CD4-positive, alpha-beta memory T cell (primary cell): ENCODE data around the gene SCNN1G. TPM values are rescaled to one million over a fixed set of nuclear protein-coding genes. Genes with fewer than 3 reads are reported as not detected.

ENCODE experiments used
- CTCF ChIA-PET: fragments of 350-600 bp; sonication (Branson Sonifier 250); formaldehyde crosslinking; loops from one replicate; lab custom pipeline; 2021; ENCODE audit warnings: inconsistent platforms; ENCODE audit not compliant: partially characterized antibody; lab: Charles Lee
- POLR2A ChIA-PET: fragments of 350-600 bp; sonication (Branson Sonifier 250); formaldehyde crosslinking; loops from one replicate; lab custom pipeline; 2021; ENCODE audit not compliant: partially characterized antibody; lab: Charles Lee
- DNase-seq, 5 donors: peaks; one replicate each; pipeline versions ENCODE4 v3.0.0 to v3.0.0-alpha.2; 2020 to 2022; ENCODE audit warnings: mixed read lengths in 1 of 5
- H3K27ac ChIP-seq: one replicate; pipeline ENCODE4 v1.7.0; 2013; ENCODE audit warnings: low read depth, low read length
- H3K27me3 ChIP-seq: 2 replicates; pipeline ENCODE4 v1.7.0; 2013; ENCODE audit warnings: mild to moderate bottlenecking, low read length, moderate library complexity; ENCODE audit not compliant: insufficient read depth
- H3K36me3 ChIP-seq: 2 replicates; pipeline ENCODE4 v1.7.0; 2013; ENCODE audit warnings: mild to moderate bottlenecking, low read length, moderate library complexity; ENCODE audit not compliant: insufficient read depth
- H3K4me1 ChIP-seq: 2 replicates; pipeline ENCODE4 v1.7.0; 2013; ENCODE audit warnings: mild to moderate bottlenecking, low read length, moderate library complexity; ENCODE audit not compliant: insufficient read depth
- H3K4me3 ChIP-seq, 2 donors: one replicate each; pipeline ENCODE4 v1.7.0; 2013; ENCODE audit warnings: low read length in 2 of 2, mild to moderate bottlenecking in 1 of 2
- H3K9me3 ChIP-seq, 2 donors: one replicate each; pipeline ENCODE4 v1.7.0; 2013; ENCODE audit warnings: low read length in 2 of 2, control low read depth in 1 of 2; ENCODE audit not compliant: control insufficient read depth in 1 of 2
- H3K27ac Mint-ChIP-seq, 7 donors: one replicate each; pipeline ENCODE4 v1.8.0; 2020 to 2021; ENCODE audit warnings: mixed read lengths in 7 of 7, mild to moderate bottlenecking in 6 of 7, inconsistent platforms in 3 of 7, moderate library complexity in 3 of 7
- H3K27me3 Mint-ChIP-seq, 2 donors: one replicate each; pipeline ENCODE4 v1.8.0; 2020 to 2021; ENCODE audit warnings: mixed read lengths in 2 of 2
- H3K36me3 Mint-ChIP-seq, 2 donors: one replicate each; pipeline ENCODE4 v1.8.0; 2020 to 2021; ENCODE audit warnings: mixed read lengths in 2 of 2, inconsistent platforms in 1 of 2, mild to moderate bottlenecking in 1 of 2
- H3K4me1 Mint-ChIP-seq, 4 donors: one replicate each; pipeline ENCODE4 v1.8.0; 2020 to 2021; ENCODE audit warnings: mixed read lengths in 4 of 4, mild to moderate bottlenecking in 1 of 4
- H3K4me3 Mint-ChIP-seq, 8 donors: one replicate each; pipeline ENCODE4 v1.8.0; 2020 to 2021; ENCODE audit warnings: mixed read lengths in 8 of 8, mild to moderate bottlenecking in 7 of 8, moderate library complexity in 6 of 8, inconsistent platforms in 3 of 8
- H3K9me3 Mint-ChIP-seq, 8 donors: one replicate each; pipeline ENCODE4 v1.8.0; 2020 to 2021; ENCODE audit warnings: mixed read lengths in 8 of 8, mild to moderate bottlenecking in 5 of 8, inconsistent platforms in 3 of 8, moderate library complexity in 1 of 8
- intact Hi-C: fragments of 100-400 bp; cut with micrococcal nuclease; formaldehyde crosslinking; loops from one replicate; pipeline ENCODE4 v1.15.1; 2023
- polyA plus RNA-seq, 2 donors: library from polyadenylated mRNA; unstranded; fragments of 300-500 nt; fragmentation: Illumina TruSeq; gene quantifications; one replicate each; pipeline ENCODE4 v1.2.3, GENCODE V29; 2021
- total RNA-seq, 2 experiments: library from RNA; stranded (reverse); gene quantifications; one replicate each; pipeline ENCODE4 v1.2.3, GENCODE V29; 2021

The SCNN1G gene
- total and polyA plus RNA-seq, 4 experiments from 2014 or later, result not detected

DNA sequence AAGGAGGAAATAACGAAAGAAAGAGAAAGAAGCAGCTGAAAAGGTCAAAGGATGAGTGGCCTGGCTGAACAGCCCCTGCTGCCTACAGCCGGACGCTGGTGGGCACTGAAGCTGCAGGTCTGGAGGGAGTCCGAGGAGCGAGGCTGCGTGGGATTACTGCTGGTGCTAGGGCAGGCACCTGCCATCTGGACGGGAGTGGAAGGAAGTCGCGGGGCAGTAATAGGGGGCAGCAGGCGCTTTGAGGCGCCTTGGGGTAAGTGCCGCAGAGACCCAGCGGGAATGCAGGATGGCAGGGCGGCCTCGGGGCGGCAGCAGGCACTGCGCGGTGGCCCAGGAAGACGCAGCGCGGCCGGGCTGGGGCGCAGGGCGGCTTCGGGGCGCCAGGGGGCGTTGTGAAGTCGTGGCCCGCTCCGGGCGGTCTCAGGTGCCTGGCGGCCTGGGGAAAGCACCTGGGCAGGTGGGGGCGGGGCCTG lies 303 bp upstream of the SCNN1G start:
- ChIA-PET CTCF (interaction anchor here (1.4 kb wide), 1 partner anchor 19 kb away, joined by 4 read pairs; no protein-coding TSS in a partner anchor), POLR2A (no interaction called here)
- no peaks in the 10 kb centered on the region for H3K36me3 ChIP-seq
- no peak overlapping the region for H3K4me3 ChIP-seq
- intact Hi-C loops, result loop anchor here (5.0 kb wide), 1 partner anchor 1320 kb away; no protein-coding TSS in a partner anchor
- peaks cover 41 to 45% of the 10 kb centered on the region in 2 donors for H3K27me3 Mint-ChIP-seq
- H3K9me3 Mint-ChIP-seq, result peaks cover 0 to 4% (median 0%) of the 10 kb centered on the region in 8 donors
- DNase-seq, result peak; percentile 61 to 77 (median 70)
- H3K27me3 ChIP-seq, result peaks cover 9% of the 10 kb centered on the region
- no peaks in the 10 kb centered on the region for H3K9me3 ChIP-seq
- H3K36me3 Mint-ChIP-seq, result no peaks in the 10 kb centered on the region
- no peak overlapping the region for H3K27ac Mint-ChIP-seq
- no peak overlapping the region for H3K27ac ChIP-seq
- peak overlapping the region; percentile 4 to 83 (median 62) for H3K4me3 Mint-ChIP-seq
- H3K4me1 Mint-ChIP-seq, result peaks cover 5 to 20% (median 8%) of the 10 kb centered on the region in 4 donors
- peaks cover 14% of the 10 kb centered on the region for H3K4me1 ChIP-seq

- H3K27ac ChIP-seq, result no peak overlapping the region
- H3K9me3 Mint-ChIP-seq, result peaks cover 0 to 4% (median 0%) of the 10 kb centered on the region in 8 donors
- H3K36me3 ChIP-seq, result no peaks in the 10 kb centered on the region
- H3K4me1 Mint-ChIP-seq, result peaks cover 5 to 20% (median 8%) of the 10 kb centered on the region in 4 donors
- H3K9me3 ChIP-seq, result no peaks in the 10 kb centered on the region
- POLR2A ChIA-PET, result no interaction called here
- CTCF ChIA-PET, result interaction anchor here (1.4 to 2.1 kb wide), 2 partner anchors 18 to 251 kb away, joined by 4 to 12 read pairs; no protein-coding TSS in a partner anchor
- peaks cover 38 to 48% of the 10 kb centered on the region in 2 donors for H3K27me3 Mint-ChIP-seq
- H3K36me3 Mint-ChIP-seq, result no peaks in the 10 kb centered on the region
- peak overlapping the region in 5 of 8 donors; percentile 22 to 55 (median 27) for H3K4me3 Mint-ChIP-seq
- intact Hi-C loops, result loop anchor here (5.0 kb wide), 1 partner anchor 1319 kb away; no protein-coding TSS in a partner anchor
- no peak overlapping the region for H3K4me3 ChIP-seq
- H3K27me3 ChIP-seq, result peaks cover 9% of the 10 kb centered on the region
- no peak overlapping the region for H3K27ac Mint-ChIP-seq
- peaks cover 14% of the 10 kb centered on the region for H3K4me1 ChIP-seq
- DNase-seq, result no peak
Measured at GRCh38 chr16:23183543-23183862, 958 bp downstream of the SCNN1G start.

DNA sequence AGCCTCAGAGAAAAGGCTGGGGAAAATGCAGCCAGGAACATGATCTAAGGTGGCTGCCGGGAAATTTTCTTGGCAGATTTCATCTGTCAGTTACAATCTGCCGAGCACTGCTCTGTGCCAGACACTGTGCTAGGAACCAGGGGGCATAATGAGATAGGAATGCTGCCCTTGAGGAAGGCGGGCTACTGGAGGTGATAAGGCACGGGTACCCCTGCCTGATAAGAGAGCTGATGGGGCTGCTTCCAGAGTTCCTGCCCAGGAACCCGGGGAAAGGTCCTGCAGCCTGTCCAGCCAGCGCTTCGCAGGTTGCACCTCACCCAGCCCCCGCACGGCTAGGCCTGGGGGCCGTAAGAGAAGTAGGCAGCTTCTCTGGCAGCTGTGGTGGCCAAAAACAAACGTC lies 3.1 kb downstream of the SCNN1G start:
- intact Hi-C loops, result no loop called here
- H3K27ac Mint-ChIP-seq, result no peak overlapping the region
- H3K4me3 Mint-ChIP-seq, result no peak overlapping the region
- peaks cover 4 to 20% (median 8%) of the 10 kb centered on the region in 4 donors for H3K4me1 Mint-ChIP-seq
- H3K27me3 Mint-ChIP-seq, result peaks cover 29 to 46% of the 10 kb centered on the region in 2 donors
- Histone ChIP-seq H3K27me3 (peaks cover 9% of the 10 kb centered on the region), H3K27ac (no peak overlapping the region), H3K36me3 (no peaks in the 10 kb centered on the region), H3K4me3 (no peak overlapping the region), H3K9me3 (no peaks in the 10 kb centered on the region), H3K4me1 (peaks cover 14% of the 10 kb centered on the region)
- no peak for DNase-seq
- peaks cover 0 to 4% (median 0%) of the 10 kb centered on the region in 8 donors for H3K9me3 Mint-ChIP-seq
- no peaks in the 10 kb centered on the region for H3K36me3 Mint-ChIP-seq
- POLR2A ChIA-PET, result no interaction called here
- CTCF ChIA-PET, result no interaction called here

- Histone ChIP-seq H3K4me3 (no peak overlapping the region), H3K27me3 (peaks cover 9% of the 10 kb centered on the region), H3K4me1 (peaks cover 14% of the 10 kb centered on the region), H3K36me3 (no peaks in the 10 kb centered on the region), H3K27ac (no peak overlapping the region), H3K9me3 (no peaks in the 10 kb centered on the region)
- ChIA-PET POLR2A (no interaction called here), CTCF (no interaction called here)
- H3K27ac Mint-ChIP-seq, result no peak overlapping the region
- no peak for DNase-seq
- intact Hi-C loops, result no loop called here
- H3K4me3 Mint-ChIP-seq, result no peak overlapping the region
- peaks cover 4 to 16% (median 8%) of the 10 kb centered on the region in 4 donors for H3K4me1 Mint-ChIP-seq
- peaks cover 27 to 46% of the 10 kb centered on the region in 2 donors for H3K27me3 Mint-ChIP-seq
- H3K36me3 Mint-ChIP-seq, result no peaks in the 10 kb centered on the region
- H3K9me3 Mint-ChIP-seq, result peaks cover 0 to 4% (median 0%) of the 10 kb centered on the region in 8 donors
Measured at GRCh38 chr16:23186171-23186570, 3.6 kb downstream of the SCNN1G start.

GRCh38 chr16:23187341-23187740 lies 4.8 kb downstream of the SCNN1G start:
- Mint-ChIP-seq H3K9me3 (no peaks in the 10 kb centered on the region), H3K36me3 (no peaks in the 10 kb centered on the region), H3K4me3 (no peak overlapping the region), H3K4me1 (peaks cover 0 to 7% (median under 1%) of the 10 kb centered on the region in 4 donors), H3K27me3 (peaks cover 23 to 41% of the 10 kb centered on the region in 2 donors), H3K27ac (no peak overlapping the region)
- POLR2A ChIA-PET, result no interaction called here
- no peaks in the 10 kb centered on the region for H3K9me3 ChIP-seq
- CTCF ChIA-PET, result no interaction called here
- intact Hi-C loops, result no loop called here
- no peak for DNase-seq
- H3K27ac ChIP-seq, result no peak overlapping the region
- H3K4me1 ChIP-seq, result peaks cover 9% of the 10 kb centered on the region
- no peaks in the 10 kb centered on the region for H3K36me3 ChIP-seq
- no peak overlapping the region for H3K4me3 ChIP-seq
- H3K27me3 ChIP-seq, result peaks cover 9% of the 10 kb centered on the region

- Histone ChIP-seq H3K27me3 (no peaks in the 10 kb centered on the region), H3K4me1 (no peaks in the 10 kb centered on the region), H3K9me3 (no peaks in the 10 kb centered on the region), H3K4me3 (no peak overlapping the region), H3K27ac (no peak overlapping the region), H3K36me3 (no peaks in the 10 kb centered on the region)
- H3K9me3 Mint-ChIP-seq, result no peaks in the 10 kb centered on the region
- no peak overlapping the region for H3K4me3 Mint-ChIP-seq
- intact Hi-C loops, result no loop called here
- peaks cover 19 to 37% of the 10 kb centered on the region in 2 donors for H3K27me3 Mint-ChIP-seq
- ChIA-PET CTCF (no interaction called here), POLR2A (no interaction called here)
- no peaks in the 10 kb centered on the region for H3K36me3 Mint-ChIP-seq
- no peak for DNase-seq
- peak overlapping the region in 1 of 7 donors; percentile 57 for H3K27ac Mint-ChIP-seq
- H3K4me1 Mint-ChIP-seq, result no peaks in the 10 kb centered on the region
Measured at GRCh38 chr16:23188911-23189310, 6.4 kb downstream of the SCNN1G start.

GRCh38 chr16:23194497-23195221 lies 12.1 kb downstream of the SCNN1G start:
- POLR2A ChIA-PET, result no interaction called here
- Mint-ChIP-seq H3K4me1 (no peaks in the 10 kb centered on the region), H3K36me3 (no peaks in the 10 kb centered on the region), H3K4me3 (no peak overlapping the region), H3K9me3 (no peaks in the 10 kb centered on the region), H3K27ac (no peak overlapping the region), H3K27me3 (peaks cover 12 to 19% of the 10 kb centered on the region in 2 donors)
- H3K27ac ChIP-seq, result no peak overlapping the region
- intact Hi-C loops, result no loop called here
- CTCF ChIA-PET, result no interaction called here
- no peak for DNase-seq
- no peaks in the 10 kb centered on the region for H3K9me3 ChIP-seq
- H3K4me1 ChIP-seq, result no peaks in the 10 kb centered on the region
- no peaks in the 10 kb centered on the region for H3K36me3 ChIP-seq
- H3K27me3 ChIP-seq, result peaks cover 4% of the 10 kb centered on the region
- H3K4me3 ChIP-seq, result no peak overlapping the region
